Calu3 (cell line): ENCODE results near the gene SAMD8. TPM values are rescaled to one million over a fixed set of nuclear protein-coding genes. Genes with fewer than 3 reads are reported as not detected.

Experiments
- BruUV-seq: library from RNA; stranded (reverse); fragments of 400-500 nt; replicated peaks from 2 replicates; lab custom pipeline; 2021; lab: Mats Ljungman, UMichigan
- CTCF ChIA-PET: fragments of 300-600 bp; sonication (Branson Sonifier 250); formaldehyde crosslinking; loops from one replicate; lab custom pipeline; 2022; ENCODE audit warnings: antibody characterized with exemption; lab: Charles Lee
- DNase-seq: peaks from one replicate; pipeline ENCODE4 v3.0.0; 2022
- H3K27ac Mint-ChIP-seq: one replicate; pipeline ENCODE4 v1.8.0; 2022; ENCODE audit warnings: mixed read lengths; ENCODE audit not compliant: unreplicated experiment
- H3K27me3 Mint-ChIP-seq: one replicate; pipeline ENCODE4 v1.8.0; 2022; ENCODE audit warnings: mixed read lengths; ENCODE audit not compliant: unreplicated experiment
- H3K36me3 Mint-ChIP-seq: one replicate; pipeline ENCODE4 v1.8.0; 2022; ENCODE audit warnings: mild to moderate bottlenecking, moderate library complexity, mixed read lengths; ENCODE audit not compliant: insufficient read depth, unreplicated experiment
- H3K4me1 Mint-ChIP-seq: one replicate; pipeline ENCODE4 v1.8.0; 2022; ENCODE audit warnings: mild to moderate bottlenecking, low read depth, mixed read lengths; ENCODE audit not compliant: unreplicated experiment
- H3K4me3 Mint-ChIP-seq: one replicate; pipeline ENCODE4 v1.8.0; 2022; ENCODE audit warnings: mild to moderate bottlenecking, low read depth, moderate library complexity, mixed read lengths; ENCODE audit not compliant: unreplicated experiment
- H3K9me3 Mint-ChIP-seq: one replicate; pipeline ENCODE4 v1.8.0; 2022; ENCODE audit warnings: low read depth, mixed read lengths; ENCODE audit not compliant: unreplicated experiment
- CTCF ChIP-seq: fragments of 200-600 bp; IDR thresholded peaks from one replicate; pipeline ENCODE4 v1.8.0; 2022; ENCODE audit warnings: antibody characterized with exemption; ENCODE audit not compliant: unreplicated experiment
- intact Hi-C: fragments of 100-400 bp; cut with micrococcal nuclease; formaldehyde crosslinking; loops from one replicate; pipeline ENCODE4 v1.10.0; 2022; ENCODE audit not compliant: unreplicated experiment
- total RNA-seq: library from RNA; stranded (reverse); gene quantifications from 2 replicates; pipeline ENCODE4 v1.2.3, GENCODE V29; 2022

The SAMD8 gene
- total RNA-seq, 1 experiment from 2014 or later, result 19.9 TPM

DNA sequence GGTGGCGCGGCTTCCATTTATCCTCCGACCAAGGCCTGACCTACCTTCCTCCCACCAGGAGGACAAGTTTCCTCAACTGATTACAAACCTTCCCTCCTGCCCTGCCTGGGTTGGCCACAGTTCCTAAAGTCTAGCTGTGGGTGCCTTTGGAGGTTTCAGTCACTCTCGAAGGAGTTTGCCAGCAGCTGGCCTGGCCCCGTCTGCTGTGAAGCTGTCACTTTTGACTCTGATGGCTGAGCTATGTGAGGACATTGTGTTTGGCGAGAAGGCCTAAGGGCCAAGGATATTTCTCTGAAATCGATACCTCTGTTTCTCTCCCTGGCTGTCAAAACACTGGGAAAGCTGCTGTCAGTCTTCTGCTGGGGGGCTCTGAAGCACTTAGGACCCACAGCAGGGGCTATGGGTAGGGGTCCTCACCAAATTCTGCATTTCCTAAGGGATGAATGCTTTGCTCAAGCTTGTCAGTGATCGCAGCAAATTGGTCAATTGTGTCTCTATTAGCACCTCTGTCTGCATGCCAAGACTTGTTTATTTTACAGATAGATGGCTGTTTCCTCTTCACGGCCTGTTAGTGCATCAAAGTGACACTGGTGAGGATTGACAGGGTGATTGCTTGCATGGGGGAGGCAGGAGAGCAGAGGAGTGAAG lies 31.9 kb upstream of the SAMD8 start:
- intact Hi-C loops, result no loop called here
- no peak overlapping the region for H3K27ac Mint-ChIP-seq
- H3K9me3 Mint-ChIP-seq, result no peaks in the 10 kb centered on the region
- BruUV-seq, result no TSS peak
- no peak for TF ChIP-seq CTCF
- CTCF ChIA-PET, result interaction anchor here (0.6 kb wide), 1 partner anchor 601 kb away, joined by 5 read pairs; no protein-coding TSS in a partner anchor
- peaks cover 3% of the 10 kb centered on the region for H3K4me1 Mint-ChIP-seq
- H3K4me3 Mint-ChIP-seq, result no peak overlapping the region
- H3K36me3 Mint-ChIP-seq, result no peaks in the 10 kb centered on the region
- DNase-seq, result no peak
- peaks cover 21% of the 10 kb centered on the region for H3K27me3 Mint-ChIP-seq

DNA sequence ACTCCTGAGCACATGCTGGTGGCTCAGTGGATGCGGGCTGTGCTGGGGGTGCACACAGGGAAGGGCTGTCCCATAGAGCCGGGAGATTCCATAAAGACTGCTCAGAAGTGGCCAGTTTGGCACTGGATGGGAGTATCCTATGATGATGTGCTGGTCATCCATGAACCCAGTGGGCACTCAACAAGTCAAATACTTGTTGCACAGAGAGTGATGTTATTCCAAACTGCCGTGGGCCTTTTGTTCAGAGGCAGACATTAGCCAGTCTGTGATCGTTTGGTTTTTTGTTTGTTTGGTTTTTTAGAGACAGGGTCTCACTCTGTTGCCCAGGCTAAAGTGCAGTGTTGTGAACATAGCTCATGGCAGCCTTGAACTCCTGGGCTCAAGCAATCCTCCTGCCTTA lies 30.9 kb upstream of the SAMD8 start:
- no peak for DNase-seq
- Mint-ChIP-seq H3K9me3 (no peaks in the 10 kb centered on the region), H3K27me3 (peaks cover 21% of the 10 kb centered on the region), H3K36me3 (no peaks in the 10 kb centered on the region), H3K4me1 (no peaks in the 10 kb centered on the region), H3K4me3 (no peak overlapping the region), H3K27ac (no peak overlapping the region)
- CTCF ChIA-PET, result no interaction called here
- intact Hi-C loops, result no loop called here
- TF ChIP-seq CTCF, result no peak
- BruUV-seq, result no TSS peak

DNA sequence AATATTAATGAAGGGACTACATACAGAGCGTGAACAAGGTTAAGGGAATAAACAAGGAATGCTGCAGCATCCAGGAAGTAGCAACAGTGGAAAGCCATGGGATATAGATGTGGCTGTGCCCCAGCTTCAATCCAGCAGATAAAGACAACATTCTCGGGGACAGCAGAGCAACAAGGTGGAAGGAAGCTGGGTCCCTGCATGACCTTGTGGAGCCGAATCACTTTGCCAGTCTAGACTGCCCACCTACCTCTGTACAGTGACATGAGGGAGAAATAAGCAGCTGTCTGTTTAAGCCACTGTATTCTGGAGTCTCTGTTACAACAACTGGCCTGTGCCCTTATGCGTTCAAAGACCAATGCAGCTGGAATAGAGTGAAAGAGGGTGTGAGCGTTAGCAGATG lies 30.1 kb upstream of the SAMD8 start:
- intact Hi-C loops, result no loop called here
- Mint-ChIP-seq H3K4me1 (no peaks in the 10 kb centered on the region), H3K9me3 (no peaks in the 10 kb centered on the region), H3K27me3 (peaks cover 14% of the 10 kb centered on the region), H3K36me3 (no peaks in the 10 kb centered on the region), H3K4me3 (no peak overlapping the region), H3K27ac (no peak overlapping the region)
- BruUV-seq, result no TSS peak
- DNase-seq, result no peak
- CTCF ChIA-PET, result no interaction called here
- TF ChIP-seq CTCF, result no peak

GRCh38 chr10:75083972-75084833 lies 27.3 kb upstream of the SAMD8 start:
- TF ChIP-seq CTCF, result no peak
- intact Hi-C loops, result no loop called here
- no peaks in the 10 kb centered on the region for H3K4me1 Mint-ChIP-seq
- H3K36me3 Mint-ChIP-seq, result no peaks in the 10 kb centered on the region
- peaks cover 29% of the 10 kb centered on the region for H3K27me3 Mint-ChIP-seq
- CTCF ChIA-PET, result no interaction called here
- no peak for DNase-seq
- H3K9me3 Mint-ChIP-seq, result no peaks in the 10 kb centered on the region
- no peak overlapping the region for H3K4me3 Mint-ChIP-seq
- BruUV-seq, result no TSS peak
- no peak overlapping the region for H3K27ac Mint-ChIP-seq
